Endothelial cell of umbilical vein (primary cell): ENCODE data around the gene C17orf107. TPM values are rescaled to one million over a fixed set of nuclear protein-coding genes. Genes with fewer than 3 reads are reported as not detected.

Experiments used
- BruUV-seq: library from RNA; stranded (reverse); fragments of 400-500 nt; replicated peaks from 2 replicates; lab custom pipeline; 2021; lab: Mats Ljungman, UMichigan
- CTCF ChIA-PET: fragments of 300-600, 350-600 bp; sonication (Branson Sonifier 250); formaldehyde crosslinking; loops from one replicate; lab custom pipeline; 2021; ENCODE audit warnings: antibody characterized with exemption, inconsistent platforms; lab: Charles Lee
- POLR2A ChIA-PET: fragments of 300-600, 350-600 bp; sonication (Branson Sonifier 250); formaldehyde crosslinking; loops from one replicate; lab custom pipeline; 2021; ENCODE audit warnings: antibody characterized with exemption, inconsistent platforms; lab: Charles Lee
- DNase-seq: peaks from one replicate; pipeline ENCODE4 v3.0.0-alpha.2; 2011; ENCODE audit warnings: low read depth, low spot score
- FAIRE-seq: peaks from 2 replicates; lab custom pipeline; 2011; peaks lifted over from hg19 to GRCh38; lab: Jason Lieb, UNC
- H2AFZ ChIP-seq: 2 replicates; pipeline ENCODE4 v1.6.0; 2012; ENCODE audit warnings: low read depth, low read length, control low read depth, inconsistent platforms
- H3K27ac ChIP-seq: 2 replicates; pipeline ENCODE4 v1.5.1; 2011; ENCODE audit warnings: low read depth, mild to moderate bottlenecking, control low read depth, low read length, moderate library complexity; ENCODE audit not compliant: insufficient read depth
- H3K27me3 ChIP-seq, 2 experiments: 2 replicates each; pipeline versions ENCODE4 v1.6.0 to v1.6.1; 2011; ENCODE audit warnings: low read length in 2 of 2, mixed read lengths in 1 of 2; ENCODE audit not compliant: control insufficient read depth in 2 of 2, insufficient read depth in 2 of 2
- H3K36me3 ChIP-seq, 2 experiments: 2 replicates in 1 of 2; 3 replicates in 1 of 2; pipeline ENCODE4 v1.5.1; 2011; ENCODE audit warnings: low read length in 2 of 2, mild to moderate bottlenecking in 1 of 2, moderate library complexity in 1 of 2; ENCODE audit not compliant: control insufficient read depth in 2 of 2, insufficient read depth in 2 of 2; ENCODE audit errors: extremely low read depth in 1 of 2
- H3K4me1 ChIP-seq: 3 replicates; pipeline ENCODE4 v1.5.1; 2011; ENCODE audit warnings: mild to moderate bottlenecking, low read length; ENCODE audit not compliant: control insufficient read depth, insufficient read depth; ENCODE audit errors: extremely low read depth
- H3K4me2 ChIP-seq: 2 replicates; pipeline ENCODE4 v1.6.1; 2011; ENCODE audit warnings: low read length, control low read depth, mixed read lengths; ENCODE audit not compliant: insufficient read depth
- H3K4me3 ChIP-seq, 3 experiments: fragments of 200-600 bp in 1 of 3; sonication (generic), shearing (Covaris generic) in 1 of 3; replicated peaks in 1 of 3; 2 replicates each; pipeline ENCODE4 v1.5.1; 2011 to 2016; ENCODE audit warnings: control low read depth in 3 of 3, low read length in 3 of 3, mild to moderate bottlenecking in 2 of 3, inconsistent platforms in 1 of 3, low read depth in 1 of 3, moderate library complexity in 1 of 3; ENCODE audit not compliant: insufficient read depth in 1 of 3
- H3K79me2 ChIP-seq: 2 replicates; pipeline ENCODE4 v1.6.0; 2012; ENCODE audit warnings: low read length, inconsistent platforms; ENCODE audit not compliant: control insufficient read depth, insufficient read depth
- H3K9ac ChIP-seq: replicated peaks from 2 replicates; pipeline ENCODE3; 2011; ENCODE audit warnings: low read length, control low read depth; ENCODE audit not compliant: insufficient read depth; ENCODE audit errors: extremely low read depth
- H3K9me1 ChIP-seq: replicated peaks from 3 replicates; pipeline ENCODE4 v1.6.0; 2011; ENCODE audit warnings: mild to moderate bottlenecking, low read length; ENCODE audit not compliant: control insufficient read depth, insufficient read depth; ENCODE audit errors: extremely low read depth
- H3K9me3 ChIP-seq: replicated peaks from 2 replicates; pipeline ENCODE4 v1.5.1; 2012; ENCODE audit warnings: low read length, inconsistent platforms; ENCODE audit not compliant: control insufficient read depth, insufficient read depth
- H4K20me1 ChIP-seq: replicated peaks from 2 replicates; pipeline ENCODE3; 2011; ENCODE audit warnings: mild to moderate bottlenecking, low read length; ENCODE audit not compliant: control insufficient read depth, insufficient read depth; ENCODE audit errors: extremely low read depth
- FOS ChIP-seq: IDR thresholded peaks from 2 replicates; pipeline ENCODE4 v1.6.1; 2011; ENCODE audit warnings: mild to moderate bottlenecking, low read length, moderate library complexity, borderline replicate concordance; ENCODE audit not compliant: insufficient read depth
- GATA2 ChIP-seq: IDR thresholded peaks from 2 replicates; pipeline ENCODE4 v1.7.0; 2011; ENCODE audit warnings: low read depth, mild to moderate bottlenecking, moderate library complexity, mixed read lengths, low read length; ENCODE audit not compliant: insufficient read length, insufficient read depth
- JUN ChIP-seq: IDR thresholded peaks from 2 replicates; pipeline ENCODE4 v1.6.1; 2011; ENCODE audit warnings: borderline replicate concordance, low read depth; ENCODE audit not compliant: insufficient read length, insufficient read depth
- MYC ChIP-seq: IDR thresholded peaks from one replicate; pipeline ENCODE4 v1.6.1; 2011; ENCODE audit warnings: mild to moderate bottlenecking, low read depth, low read length
- POLR2A ChIP-seq: IDR thresholded peaks from 2 replicates; pipeline ENCODE4 v1.6.1; 2012; ENCODE audit warnings: low read depth, mild to moderate bottlenecking, control low read depth, low read length
- POLR2AphosphoS5 ChIP-seq: IDR thresholded peaks from 2 replicates; pipeline ENCODE4 v1.6.1; 2012; ENCODE audit warnings: low read depth, mild to moderate bottlenecking, control low read depth, low read length, moderate library complexity; ENCODE audit not compliant: insufficient read depth
- dilution Hi-C: fragments of 300-500 bp; cut with MboI; formaldehyde crosslinking; loops from one replicate; pipeline ENCODE4 v1.15.0; 2019; ENCODE audit warnings: low sequenced_read_pairs; ENCODE audit not compliant: extremely low pct_ligation_motif_present
- intact Hi-C: fragments of 100-400 bp; cut with micrococcal nuclease; formaldehyde crosslinking; loops from one replicate; pipeline ENCODE4 v1.10.0; 2022
- polyA plus RNA-seq, 4 experiments: library from polyadenylated mRNA; depleted of rRNA in 3 of 4; stranded (reverse) in 3 of 4; unstranded in 1 of 4; fragments of >200 nt; gene quantifications; 2 replicates each; pipeline versions ENCODE4 v1.2.1 to v1.2.3, GENCODE V29; 2011 to 2012; ENCODE audit warnings: missing spikeins in 1 of 4
- total RNA-seq: library from RNA; stranded (reverse); gene quantifications from 2 replicates; pipeline ENCODE4 v1.2.3, GENCODE V29; 2021
- TF ChIP-seq, protein P1 (sequence below), 2 donors: IDR thresholded peaks; 1 replicate in 1 of 2; 2 replicates in 1 of 2; pipeline ENCODE4 v1.5.1; 2011; ENCODE audit warnings: low read length in 2 of 2, mild to moderate bottlenecking in 2 of 2, moderate library complexity in 2 of 2, control low read depth in 1 of 2, inconsistent platforms in 1 of 2, low read depth in 1 of 2; ENCODE audit not compliant: insufficient read depth in 1 of 2; ENCODE audit errors: extremely low read depth in 1 of 2
- TF ChIP-seq, protein P2 (sequence below): IDR thresholded peaks from 2 replicates; pipeline ENCODE4 v1.6.1; 2011; ENCODE audit not compliant: insufficient read depth, insufficient read length

C17orf107 gene
- total and polyA plus RNA-seq, 2 donors (not counting 3 experiments of a cell fraction or from before 2014, with no cell fraction given), result 0.68 to 1.0 TPM

DNA sequence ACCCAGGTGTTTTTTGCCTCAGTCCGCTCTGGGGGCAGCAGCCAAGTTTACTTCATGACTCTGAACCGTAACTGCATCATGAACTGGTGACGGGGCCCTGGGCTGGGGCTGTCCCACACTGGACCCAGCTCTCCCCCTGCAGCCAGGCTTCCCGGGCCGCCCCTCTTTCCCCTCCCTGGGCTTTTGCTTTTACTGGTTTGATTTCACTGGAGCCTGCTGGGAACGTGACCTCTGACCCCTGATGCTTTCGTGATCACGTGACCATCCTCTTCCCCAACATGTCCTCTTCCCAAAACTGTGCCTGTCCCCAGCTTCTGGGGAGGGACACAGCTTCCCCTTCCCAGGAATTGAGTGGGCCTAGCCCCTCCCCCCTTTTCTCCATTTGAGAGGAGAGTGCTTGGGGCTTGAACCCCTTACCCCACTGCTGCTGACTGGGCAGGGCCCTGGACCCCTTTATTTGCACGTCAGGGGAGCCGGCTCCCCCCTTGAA, 2.1 kb upstream of the C17orf107 start:
- no peaks in the 10 kb centered on the region for H3K27me3 ChIP-seq
- TF ChIP-seq, protein P1, sequence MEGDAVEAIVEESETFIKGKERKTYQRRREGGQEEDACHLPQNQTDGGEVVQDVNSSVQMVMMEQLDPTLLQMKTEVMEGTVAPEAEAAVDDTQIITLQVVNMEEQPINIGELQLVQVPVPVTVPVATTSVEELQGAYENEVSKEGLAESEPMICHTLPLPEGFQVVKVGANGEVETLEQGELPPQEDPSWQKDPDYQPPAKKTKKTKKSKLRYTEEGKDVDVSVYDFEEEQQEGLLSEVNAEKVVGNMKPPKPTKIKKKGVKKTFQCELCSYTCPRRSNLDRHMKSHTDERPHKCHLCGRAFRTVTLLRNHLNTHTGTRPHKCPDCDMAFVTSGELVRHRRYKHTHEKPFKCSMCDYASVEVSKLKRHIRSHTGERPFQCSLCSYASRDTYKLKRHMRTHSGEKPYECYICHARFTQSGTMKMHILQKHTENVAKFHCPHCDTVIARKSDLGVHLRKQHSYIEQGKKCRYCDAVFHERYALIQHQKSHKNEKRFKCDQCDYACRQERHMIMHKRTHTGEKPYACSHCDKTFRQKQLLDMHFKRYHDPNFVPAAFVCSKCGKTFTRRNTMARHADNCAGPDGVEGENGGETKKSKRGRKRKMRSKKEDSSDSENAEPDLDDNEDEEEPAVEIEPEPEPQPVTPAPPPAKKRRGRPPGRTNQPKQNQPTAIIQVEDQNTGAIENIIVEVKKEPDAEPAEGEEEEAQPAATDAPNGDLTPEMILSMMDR (IDR thresholded peaks at IDR 0.05; ENCODE audit: extremely low read depth in 1 of 2, insufficient read depth in 1 of 2, low read depth in 1 of 2, low read length in 2 of 2), result no peak
- TF ChIP-seq JUN (no peak), POLR2AphosphoS5 (no peak), GATA2 (no peak), MYC (no peak), POLR2A (no peak), FOS (no peak)
- TF ChIP-seq, protein P2, sequence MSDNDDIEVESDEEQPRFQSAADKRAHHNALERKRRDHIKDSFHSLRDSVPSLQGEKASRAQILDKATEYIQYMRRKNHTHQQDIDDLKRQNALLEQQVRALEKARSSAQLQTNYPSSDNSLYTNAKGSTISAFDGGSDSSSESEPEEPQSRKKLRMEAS, result no peak
- DNase-seq (no peak), FAIRE-seq (no peak)
- H4K20me1 ChIP-seq, result no peaks in the 10 kb centered on the region
- POLR2A ChIA-PET, result no interaction called here
- H3K27ac ChIP-seq, result no peak overlapping the region
- H3K4me1 ChIP-seq, result peaks cover 10% of the 10 kb centered on the region
- no peak overlapping the region for H3K4me3 ChIP-seq
- TSS peak; percentile 29 for BruUV-seq
- intact Hi-C loops, result no loop called here
- no peak overlapping the region for H3K9ac ChIP-seq
- dilution Hi-C loops, result no loop called here
- no peak overlapping the region for H2AFZ ChIP-seq
- no peak overlapping the region for H3K4me2 ChIP-seq
- no peaks in the 10 kb centered on the region for H3K9me1 ChIP-seq
- peaks cover 0 to 45% of the 10 kb centered on the region in 2 experiments for H3K36me3 ChIP-seq
- CTCF ChIA-PET, result interaction anchor here (1.2 to 1.5 kb wide), 4 partner anchors 12 to 109 kb away, joined by 3 to 7 read pairs (median 5); no protein-coding TSS in a partner anchor
- H3K79me2 ChIP-seq, result no peaks in the 10 kb centered on the region
- no peaks in the 10 kb centered on the region for H3K9me3 ChIP-seq
